Ascending aorta (tissue), 2 donors: ENCODE results near the gene DIP2C. TPM values are rescaled to one million over a fixed set of nuclear protein-coding genes. Genes with fewer than 3 reads are reported as not detected.
"Not testable (repeated sequence)": the region's sequence is repeated elsewhere in the genome, so short reads cannot be mapped to it uniquely, and the experiment has no call there.

ENCODE experiments used
- DNase-seq, 2 donors: peaks; one replicate each; pipeline ENCODE4 v3.0.0-alpha.2; 2019; ENCODE audit warnings: low spot score in 2 of 2
- H3K27ac ChIP-seq, 2 donors: fragments of 200-600 bp; sonication (generic); one replicate each; pipeline ENCODE4 v1.5.1; 2016 to 2017; ENCODE audit warnings: mild to moderate bottlenecking in 1 of 2
- H3K27me3 ChIP-seq: fragments of 200-600 bp; sonication (generic); one replicate; pipeline ENCODE4 v1.5.1; 2017
- H3K36me3 ChIP-seq, 2 donors: fragments of 200-600 bp; sonication (generic); one replicate each; pipeline ENCODE4 v1.5.1; 2016
- H3K4me1 ChIP-seq, 2 donors: fragments of 200-600 bp; sonication (generic); one replicate each; pipeline ENCODE4 v1.5.1; 2016 to 2017; ENCODE audit warnings: mild to moderate bottlenecking in 1 of 2
- H3K4me3 ChIP-seq, 2 donors: fragments of 200-600 bp; sonication (generic); one replicate each; pipeline ENCODE4 v1.5.1; 2016 to 2017; ENCODE audit warnings: mild to moderate bottlenecking in 1 of 2
- H3K9me3 ChIP-seq, 2 donors: fragments of 200-600 bp; sonication (generic); one replicate each; pipeline ENCODE4 v1.5.1; 2016
- intact Hi-C: fragments of 100-400 bp; cut with DNase I; formaldehyde crosslinking; loops from one replicate; pipeline ENCODE4 v1.15.1; 2023
- total RNA-seq: library from RNA; depleted of rRNA; stranded (reverse); fragments of >200 nt; gene quantifications from one replicate; pipeline ENCODE4 v1.1.0, GENCODE V29; 2016
- TF ChIP-seq, protein P1 (sequence below), 3 experiments: fragments of 200-600 bp in 2 of 3; fragments of 450-650 bp in 1 of 3; sonication (generic) in 2 of 3; IDR thresholded peaks; one replicate each; pipeline ENCODE4 v1.5.1; 2016 to 2019; ENCODE audit warnings: antibody characterized with exemption in 3 of 3, mild to moderate bottlenecking in 1 of 3, moderate library complexity in 1 of 3

DIP2C gene
- total RNA-seq, 1 donor from 2014 or later: 14.7 TPM

DNA sequence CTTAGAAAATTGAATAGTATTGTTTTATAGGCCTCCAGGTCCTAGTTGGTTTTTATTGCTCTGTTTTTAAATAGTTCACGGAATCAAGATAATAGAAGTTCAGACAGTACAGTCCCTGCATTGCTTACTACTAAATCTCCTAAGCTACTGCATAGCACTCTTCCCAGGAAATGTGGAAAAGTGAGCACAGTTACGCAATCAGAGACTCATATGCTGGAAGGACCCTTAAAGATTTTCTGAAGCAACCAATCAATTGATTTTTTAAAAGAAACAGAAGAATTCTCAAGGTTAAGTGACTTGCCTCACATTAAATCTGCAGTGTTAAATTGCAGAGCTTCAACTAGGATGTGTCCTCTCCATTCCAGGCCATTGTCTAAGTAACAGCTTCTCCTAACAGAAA, 23.1 kb upstream of the DIP2C start:
- H3K4me3 ChIP-seq: no peak overlapping the region
- no peaks in the 10 kb centered on the region for H3K36me3 ChIP-seq
- H3K4me1 ChIP-seq: no peaks in the 10 kb centered on the region
- peaks cover 0 to 5% of the 10 kb centered on the region in 2 donors for H3K9me3 ChIP-seq
- intact Hi-C loops: no loop called here
- DNase-seq: no peak
- H3K27ac ChIP-seq: no peak overlapping the region
- no peaks in the 10 kb centered on the region for H3K27me3 ChIP-seq
- TF ChIP-seq, protein P1, sequence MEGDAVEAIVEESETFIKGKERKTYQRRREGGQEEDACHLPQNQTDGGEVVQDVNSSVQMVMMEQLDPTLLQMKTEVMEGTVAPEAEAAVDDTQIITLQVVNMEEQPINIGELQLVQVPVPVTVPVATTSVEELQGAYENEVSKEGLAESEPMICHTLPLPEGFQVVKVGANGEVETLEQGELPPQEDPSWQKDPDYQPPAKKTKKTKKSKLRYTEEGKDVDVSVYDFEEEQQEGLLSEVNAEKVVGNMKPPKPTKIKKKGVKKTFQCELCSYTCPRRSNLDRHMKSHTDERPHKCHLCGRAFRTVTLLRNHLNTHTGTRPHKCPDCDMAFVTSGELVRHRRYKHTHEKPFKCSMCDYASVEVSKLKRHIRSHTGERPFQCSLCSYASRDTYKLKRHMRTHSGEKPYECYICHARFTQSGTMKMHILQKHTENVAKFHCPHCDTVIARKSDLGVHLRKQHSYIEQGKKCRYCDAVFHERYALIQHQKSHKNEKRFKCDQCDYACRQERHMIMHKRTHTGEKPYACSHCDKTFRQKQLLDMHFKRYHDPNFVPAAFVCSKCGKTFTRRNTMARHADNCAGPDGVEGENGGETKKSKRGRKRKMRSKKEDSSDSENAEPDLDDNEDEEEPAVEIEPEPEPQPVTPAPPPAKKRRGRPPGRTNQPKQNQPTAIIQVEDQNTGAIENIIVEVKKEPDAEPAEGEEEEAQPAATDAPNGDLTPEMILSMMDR (IDR thresholded peaks at IDR 0.05): no peak

DNA sequence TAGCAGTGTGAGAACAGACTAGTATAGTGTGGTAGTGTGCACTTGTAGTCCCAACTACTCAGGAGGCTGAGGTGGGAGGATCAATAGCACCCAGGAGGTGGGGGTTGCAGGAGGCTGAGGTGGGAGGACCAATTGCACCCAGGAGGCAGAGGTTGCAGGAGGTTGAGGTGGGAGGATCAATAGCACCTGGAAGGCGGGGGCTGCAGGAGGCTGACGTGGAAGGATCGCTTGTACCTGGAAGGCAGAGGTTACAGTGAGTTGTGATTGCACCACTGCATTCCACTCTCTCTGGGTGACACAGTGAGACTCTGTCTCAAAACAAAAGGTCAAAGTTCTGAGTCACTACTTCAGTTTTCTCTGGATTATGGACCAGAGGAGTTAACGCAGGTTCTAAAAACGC, 22.6 kb upstream of the DIP2C start:
- intact Hi-C loops: no loop called here
- peaks cover 0 to 5% of the 10 kb centered on the region in 2 donors for H3K9me3 ChIP-seq
- no peak overlapping the region for H3K27ac ChIP-seq
- H3K4me3 ChIP-seq: no peak overlapping the region
- TF ChIP-seq, protein P1 (IDR thresholded peaks at IDR 0.05): no peak
- no peaks in the 10 kb centered on the region for H3K27me3 ChIP-seq
- H3K36me3 ChIP-seq: no peaks in the 10 kb centered on the region
- H3K4me1 ChIP-seq: no peaks in the 10 kb centered on the region
- DNase-seq: no peak

DNA sequence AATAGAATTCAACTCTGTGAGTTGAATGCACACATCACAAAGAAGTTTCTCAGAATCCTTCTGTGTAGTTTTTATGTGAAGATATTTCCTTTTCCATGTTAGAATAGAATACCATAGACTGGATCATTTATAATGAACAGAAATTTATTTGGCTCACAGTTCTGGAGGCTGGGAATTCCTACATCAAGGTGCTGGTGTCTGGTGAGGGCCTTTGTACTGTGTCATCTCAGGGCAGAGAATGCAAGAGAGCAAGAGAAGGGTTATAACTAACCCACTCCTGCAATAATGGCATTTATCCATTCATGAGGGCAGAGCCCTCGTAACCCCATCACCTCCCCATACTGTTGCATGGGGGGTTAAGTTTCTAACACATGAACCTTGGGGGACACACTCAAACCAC, 18.4 kb upstream of the DIP2C start:
- no peaks in the 10 kb centered on the region for H3K4me1 ChIP-seq
- intact Hi-C loops: no loop called here
- TF ChIP-seq, protein P1 (IDR thresholded peaks at IDR 0.05): no peak
- no peaks in the 10 kb centered on the region for H3K36me3 ChIP-seq
- H3K9me3 ChIP-seq: no peaks in the 10 kb centered on the region
- H3K27ac ChIP-seq: no peak overlapping the region
- no peak for DNase-seq
- no peaks in the 10 kb centered on the region for H3K27me3 ChIP-seq
- no peak overlapping the region for H3K4me3 ChIP-seq

DNA sequence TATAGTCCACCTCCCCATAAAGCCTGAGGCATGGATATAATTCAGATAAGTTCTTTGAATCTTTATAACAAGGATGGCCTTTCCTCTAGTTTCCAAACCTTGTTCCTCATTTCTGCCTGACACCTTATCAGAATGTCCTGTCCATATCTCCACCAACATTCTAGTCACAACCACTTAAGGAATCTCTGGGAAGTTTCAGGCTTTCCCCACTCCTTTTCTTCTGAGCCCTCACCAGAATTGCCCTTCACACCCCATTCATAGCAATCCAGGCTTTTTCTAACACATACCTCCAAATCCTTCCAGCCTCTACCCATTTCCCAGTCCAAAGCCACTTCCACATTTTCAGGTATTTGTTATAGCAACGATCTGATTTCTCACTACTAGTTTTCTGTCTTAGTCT, 18.0 kb upstream of the DIP2C start:
- no peak overlapping the region for H3K27ac ChIP-seq
- DNase-seq: no peak
- no peak overlapping the region for H3K4me3 ChIP-seq
- H3K4me1 ChIP-seq: no peaks in the 10 kb centered on the region
- intact Hi-C loops: no loop called here
- TF ChIP-seq, protein P1 (IDR thresholded peaks at IDR 0.05): no peak
- H3K27me3 ChIP-seq: no peaks in the 10 kb centered on the region
- H3K9me3 ChIP-seq: no peaks in the 10 kb centered on the region
- H3K36me3 ChIP-seq: no peaks in the 10 kb centered on the region

DNA sequence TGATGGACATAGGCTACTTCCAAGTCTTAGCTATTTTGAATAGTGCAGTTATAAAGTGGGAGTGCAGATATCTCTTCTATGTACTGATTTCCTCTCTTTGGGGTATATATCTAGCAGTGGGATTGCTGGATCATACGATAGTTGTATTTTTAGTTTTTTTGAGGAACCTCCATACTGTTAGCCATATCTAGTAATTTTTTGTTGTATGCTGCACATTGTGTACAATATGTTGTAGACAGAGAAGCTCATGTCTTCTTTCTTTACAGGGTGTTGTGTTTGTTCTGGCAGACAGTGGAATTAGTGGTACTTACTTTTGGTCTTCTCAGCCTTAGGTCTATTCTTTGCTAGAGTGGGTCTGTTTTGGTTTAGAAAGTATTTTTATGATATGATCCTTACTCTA, 13.7 kb upstream of the DIP2C start:
- Histone ChIP-seq H3K27ac (no peak overlapping the region), H3K4me3 (no peak overlapping the region), H3K9me3 (no peaks in the 10 kb centered on the region), H3K36me3 (no peaks in the 10 kb centered on the region), H3K4me1 (no peaks in the 10 kb centered on the region), H3K27me3 (no peaks in the 10 kb centered on the region)
- intact Hi-C loops: no loop called here
- TF ChIP-seq, protein P1 (IDR thresholded peaks at IDR 0.05): no peak
- DNase-seq: no peak

DNA sequence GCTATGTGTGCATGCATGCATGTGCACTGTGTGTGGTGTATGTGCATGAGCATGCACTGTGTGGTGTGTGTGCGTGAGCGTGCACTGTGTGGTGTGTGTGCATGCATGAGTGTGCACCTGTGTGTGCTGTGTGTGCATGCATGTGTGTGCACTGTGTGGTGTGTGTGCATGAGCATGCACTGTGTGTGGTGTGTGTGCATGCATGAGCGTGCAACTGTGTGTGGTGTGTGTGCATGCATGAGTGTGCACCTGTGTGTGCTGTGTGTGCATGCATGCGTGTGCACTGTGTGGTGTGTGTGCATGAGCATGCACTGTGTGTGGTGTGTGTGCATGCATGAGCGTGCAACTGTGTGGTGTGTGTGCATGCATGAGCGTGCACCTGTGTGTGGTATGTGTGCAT, 10.7 kb upstream of the DIP2C start:
- H3K4me3 ChIP-seq, H3K27me3 ChIP-seq, H3K9me3 ChIP-seq, intact Hi-C loops, DNase-seq, H3K4me1 ChIP-seq, H3K27ac ChIP-seq, H3K36me3 ChIP-seq: not testable (repeated sequence)
